Stimulated activated CD4-positive, alpha-beta T cell treated with anti-CD3 and anti-CD28 coated beads, Interleukin-4, amount 100 ng/mL, for 48 hours (primary cell): ENCODE measurements around the gene CRYGN.

Source experiments
- DNase-seq, 2 donors: peaks; one replicate each; pipeline ENCODE4 v3.0.0-alpha.2; 2020; ENCODE audit warnings: low read depth in 2 of 2

The CRYGN gene

DNA sequence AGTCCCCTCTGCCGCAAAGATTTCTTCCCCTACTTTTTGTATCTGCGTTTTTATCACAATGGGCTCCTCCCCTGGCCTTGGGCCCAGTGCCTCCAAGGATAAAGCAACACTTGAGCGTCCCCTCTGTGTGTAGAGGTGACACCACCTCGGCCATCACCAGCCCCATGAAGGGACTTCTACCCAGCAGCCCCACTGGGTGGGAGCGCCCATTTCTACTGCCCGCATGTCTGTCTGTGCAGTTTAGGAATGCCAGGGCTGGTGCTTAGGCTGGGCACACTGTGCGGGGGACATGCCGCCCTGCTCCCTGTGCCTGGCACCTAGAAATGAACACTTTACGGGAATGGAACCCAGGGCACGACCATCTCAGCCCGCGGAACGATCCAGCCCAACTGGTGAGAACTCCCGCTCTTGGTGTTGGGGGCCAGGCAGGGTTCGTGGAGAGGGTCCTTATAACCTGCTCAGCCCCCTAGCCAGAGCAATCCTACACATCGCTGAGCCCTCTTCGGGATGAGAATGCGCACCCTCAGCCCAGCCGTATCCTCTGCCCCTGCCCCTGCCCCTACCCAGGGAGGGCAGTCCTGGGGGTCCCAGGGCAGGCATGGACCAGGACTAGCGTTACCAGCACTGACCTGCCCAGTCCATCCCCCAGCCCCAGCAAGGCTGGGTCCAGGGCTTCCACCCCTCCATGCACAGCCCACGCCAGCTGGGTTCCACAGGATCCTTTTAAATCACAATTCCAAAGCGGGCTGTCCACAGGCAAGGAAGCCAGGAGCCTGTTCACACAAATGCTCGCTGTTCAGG, 12.8 kb downstream of the CRYGN start:
- no peak for DNase-seq

DNA sequence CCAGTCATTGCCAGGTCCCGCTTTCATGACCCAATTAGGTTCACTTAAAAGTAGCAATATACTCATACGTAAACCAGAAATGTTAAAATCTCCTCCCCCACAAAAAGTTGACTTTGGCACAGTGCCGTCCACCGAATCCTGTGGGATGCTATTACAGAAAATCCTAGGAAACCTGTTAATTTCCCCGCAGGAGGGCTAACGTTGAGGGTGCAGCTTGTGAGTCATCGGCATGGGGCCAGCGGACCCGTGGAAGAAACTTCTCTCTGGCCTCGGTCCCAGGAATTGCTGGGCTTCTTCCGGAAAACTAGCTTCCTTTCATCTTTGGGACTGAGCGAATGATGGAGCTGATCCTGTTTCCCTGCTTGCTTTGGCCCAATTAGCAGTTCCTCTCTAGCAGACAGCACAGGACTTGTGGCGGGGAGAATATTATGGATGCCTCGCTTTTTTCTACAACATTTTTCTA, 13.5 kb downstream of the CRYGN start:
- no peak for DNase-seq

GRCh38 chr7:151425670-151426440, 14.1 kb downstream of the CRYGN start:
- no peak for DNase-seq

DNA sequence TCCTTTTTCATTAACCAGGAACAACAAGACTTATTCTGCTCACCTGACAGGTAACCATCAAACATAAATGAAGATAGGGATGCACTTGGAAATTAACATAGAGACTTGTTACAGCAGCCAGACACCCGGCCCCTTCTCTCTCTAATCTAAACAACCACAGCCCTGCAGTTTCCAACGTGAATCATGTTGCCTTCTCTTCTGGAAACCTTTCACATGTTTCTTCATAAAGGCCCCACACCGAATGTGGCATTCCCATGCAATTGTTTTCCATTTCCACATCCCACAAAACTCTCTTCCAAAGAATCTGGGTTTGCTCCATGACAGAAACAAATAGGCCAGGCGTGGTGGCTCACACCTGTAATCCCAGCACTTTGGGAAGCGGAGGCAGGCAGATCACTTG, 15.1 kb downstream of the CRYGN start:
- no peak for DNase-seq

GRCh38 chr7:151423936-151424335, 16.0 kb downstream of the CRYGN start:
- no peak for DNase-seq

DNA sequence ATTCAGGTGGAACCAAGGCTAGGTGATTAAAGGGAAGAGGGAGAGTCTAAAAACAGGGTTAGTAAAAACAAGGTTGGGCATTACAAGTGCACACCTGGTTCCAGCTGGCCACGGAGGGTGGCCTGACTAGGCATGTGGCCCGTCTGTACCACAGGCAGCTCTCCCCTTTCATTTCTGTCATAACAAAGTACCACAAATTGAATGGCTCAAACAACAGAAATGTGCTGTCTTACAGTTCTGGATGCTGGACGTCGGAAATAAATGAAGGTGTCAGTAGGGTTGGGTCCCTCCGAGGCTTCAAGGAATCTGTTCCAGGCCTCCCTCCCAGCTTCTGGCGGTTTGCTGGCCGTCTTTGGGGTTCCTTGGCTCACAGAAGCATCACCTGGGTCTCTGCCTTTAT, 16.7 kb downstream of the CRYGN start:
- no peak for DNase-seq

- DNase-seq: no peak
Measured at GRCh38 chr7:151422212-151422611, 17.7 kb downstream of the CRYGN start.

GRCh38 chr7:151420144-151420543, 19.8 kb downstream of the CRYGN start:
- DNase-seq: no peak

GRCh38 chr7:151416941-151417315, 23.0 kb downstream of the CRYGN start:
- no peak for DNase-seq

DNA sequence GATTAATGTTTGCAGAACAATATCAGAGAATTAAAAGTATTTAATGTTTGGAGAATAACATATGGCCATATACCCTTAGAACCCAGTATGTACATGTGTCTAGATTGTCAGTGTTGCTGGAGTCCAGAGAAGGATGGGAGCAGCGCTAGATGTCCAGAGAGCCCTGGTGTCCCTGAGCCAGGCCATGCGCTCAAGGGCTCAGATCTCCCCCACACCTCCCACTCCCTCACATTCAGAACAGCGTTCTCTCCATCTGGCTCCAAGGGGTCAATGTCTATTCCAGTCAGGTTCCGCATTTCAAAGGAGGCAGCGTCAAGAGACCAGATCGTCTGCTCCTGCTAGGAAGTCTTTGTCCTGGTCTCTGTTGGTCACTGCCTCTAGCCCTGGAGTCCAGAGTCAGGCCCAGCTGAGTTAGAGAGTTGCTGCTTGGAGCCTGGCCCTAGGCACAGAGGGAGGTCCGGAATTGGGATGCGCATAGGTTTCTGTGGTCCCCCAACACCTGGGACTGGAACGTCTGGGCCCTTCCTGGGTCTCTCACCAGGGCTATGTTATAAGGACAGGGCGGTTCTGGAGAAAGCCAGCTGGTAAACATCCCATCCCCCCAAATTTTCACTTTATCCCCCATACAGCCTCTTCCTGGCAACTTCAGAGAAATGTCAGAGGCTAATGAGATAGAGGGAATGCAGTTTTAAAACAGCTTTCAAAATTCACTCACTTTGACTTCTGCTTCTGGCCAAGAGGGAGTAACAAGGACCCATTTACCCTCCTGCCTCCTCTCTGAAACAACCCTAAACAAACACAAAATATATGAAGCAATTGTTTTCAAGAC, 23.6 kb downstream of the CRYGN start:
- DNase-seq: no peak

GRCh38 chr7:151415375-151416105, 24.4 kb downstream of the CRYGN start:
- DNase-seq: no peak

DNA sequence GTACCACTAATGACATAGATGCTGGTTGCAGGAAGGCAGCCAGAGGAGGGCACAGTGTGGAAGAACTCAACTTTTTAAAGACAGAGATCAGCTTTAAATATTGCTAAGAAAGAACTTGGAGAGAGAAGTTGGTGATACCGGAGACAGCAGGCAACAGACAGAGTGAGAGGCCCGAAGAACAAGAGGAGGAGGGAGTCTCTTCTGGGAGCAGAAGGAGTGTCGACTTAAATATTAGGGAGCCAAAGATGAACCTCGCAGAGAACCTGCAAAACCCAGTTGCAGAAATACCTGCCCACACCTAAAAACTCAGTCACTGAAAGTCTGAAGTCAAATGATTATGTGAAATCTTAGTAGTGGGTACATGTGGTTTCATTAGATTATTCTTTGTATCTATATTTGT, 26.7 kb downstream of the CRYGN start:
- DNase-seq: no peak

DNA sequence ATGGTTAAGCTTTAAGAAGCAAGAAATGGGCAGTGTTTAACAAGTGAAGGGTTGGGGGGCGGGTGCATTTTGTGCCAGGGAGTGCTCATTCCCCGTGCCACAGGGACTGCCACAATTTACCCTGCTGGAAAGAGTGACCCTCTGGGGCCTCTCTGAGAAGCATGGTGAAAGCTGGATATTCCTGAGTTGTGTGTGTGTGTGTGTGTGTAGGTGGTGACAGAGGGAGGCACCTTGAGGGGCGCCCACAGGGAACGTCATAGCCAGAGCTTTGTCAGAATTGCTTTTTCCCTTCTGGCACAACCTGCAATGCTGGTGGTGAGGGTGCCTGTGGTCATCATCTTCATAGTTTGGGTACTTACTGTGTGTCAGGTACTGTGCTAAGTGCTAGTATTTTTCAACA, 27.6 kb downstream of the CRYGN start:
- no peak for DNase-seq

DNA sequence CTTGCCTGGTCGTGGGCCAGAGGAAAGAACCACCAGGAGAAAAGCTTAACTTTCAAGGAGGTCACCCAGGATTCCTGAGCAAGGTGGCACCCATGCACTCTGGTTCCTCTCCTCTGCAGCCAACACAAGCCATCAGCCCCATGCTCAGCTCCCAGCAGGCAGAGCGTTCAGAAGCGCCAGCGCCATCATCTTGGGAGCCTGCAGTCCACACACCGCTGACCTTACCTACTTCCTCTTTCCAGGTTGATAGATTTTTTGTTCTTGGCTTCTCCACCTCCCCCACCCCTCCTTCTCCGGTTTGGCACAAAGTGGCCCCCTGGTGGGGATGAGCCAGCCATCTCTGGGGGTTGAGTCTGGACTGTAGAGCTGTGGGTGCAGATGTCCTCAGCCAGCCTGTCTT, 28.4 kb downstream of the CRYGN start:
- DNase-seq: no peak

- no peak for DNase-seq
Measured at GRCh38 chr7:151410405-151411390, 29.2 kb downstream of the CRYGN start.

DNA sequence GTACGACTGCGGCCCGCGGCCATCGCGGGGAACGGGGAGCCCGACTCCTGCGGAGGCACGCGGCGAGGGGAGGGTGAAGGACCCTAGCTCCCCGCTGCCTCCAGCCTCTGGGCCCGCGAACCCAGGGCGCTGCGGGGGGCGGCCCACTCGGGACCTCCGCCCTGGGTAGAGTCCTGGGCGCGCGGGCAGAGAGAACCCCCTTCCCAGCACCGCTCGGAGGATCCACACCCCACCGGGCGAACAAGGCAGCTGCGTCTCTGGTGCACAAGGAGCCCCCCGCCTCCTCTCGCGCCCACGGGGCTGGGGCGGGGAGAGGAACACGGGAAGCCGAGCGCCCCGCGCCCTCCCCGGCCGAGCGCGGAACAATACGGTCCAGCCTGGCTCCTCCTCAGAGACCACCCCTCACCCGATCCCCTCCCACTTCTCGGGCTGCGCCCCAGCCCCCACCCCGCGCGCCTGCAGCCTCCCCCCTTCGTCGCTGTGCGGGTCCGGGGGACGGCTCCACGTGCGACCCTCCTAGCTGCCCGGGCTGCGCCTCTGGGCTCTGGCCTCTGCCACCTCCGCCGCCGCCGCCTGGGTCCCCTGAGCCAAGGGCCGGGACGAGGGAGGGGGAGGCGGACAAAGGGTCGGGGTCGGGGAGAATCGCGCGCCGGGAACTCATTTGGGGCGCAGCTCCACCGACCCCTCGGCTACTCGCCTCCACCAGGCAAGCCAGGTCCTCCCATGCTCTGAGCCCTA, 30.1 kb downstream of the CRYGN start, which contains the start of gene WDR86:
Gene WDR86 (minus strand): TSS at position 372 of the 738 bp plus-strand sequence. CDS start 449 bp downstream, outside the sequence.
- no peak for DNase-seq

GRCh38 chr7:151408839-151409666, 30.9 kb downstream of the CRYGN start:
- DNase-seq: no peak

DNA sequence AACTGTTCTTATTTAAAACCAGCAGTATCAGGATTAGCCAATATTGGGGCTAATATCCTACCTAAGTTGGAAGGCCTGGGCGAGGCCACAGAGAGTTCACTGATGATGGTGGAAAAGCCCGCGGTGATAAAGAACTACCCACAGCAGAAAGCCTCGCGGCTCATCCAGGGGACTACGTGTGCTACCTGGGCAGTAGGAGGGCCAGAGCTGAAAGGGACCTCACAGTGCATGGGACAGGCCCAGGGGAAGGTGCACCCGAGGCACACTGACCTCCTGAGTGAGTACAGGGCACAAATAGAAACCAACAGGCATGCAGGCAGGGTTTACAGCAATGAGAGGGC, 31.5 kb downstream of the CRYGN start:
- DNase-seq: no peak
